ENCODE results near the gene CUX1. TPM values are rescaled to one million over a fixed set of nuclear protein-coding genes. Genes with fewer than 3 reads are reported as not detected.

CUX1 gene
- total and polyA plus RNA-seq, 5 donors: 54.1 to 146 (median 109) TPM

- intact Hi-C loops (cut with DNase I): no loop called here
- 76% methylated on average over 7 of the region's 7 CpGs for WGBS
These were observed 434.3 kb downstream of the CUX1 start for GRCh38 chr7:102251531-102252365.

GRCh38 chr7:102252366-102252982 is 435.0 kb downstream of the CUX1 start:
- ATAC-seq: no peak
- Histone ChIP-seq H3K4me3 (ENCODE audit: low read length) (no peak overlapping the region), H3K4me1 (ENCODE audit: control insufficient read depth, insufficient read depth, low read length) (no peaks in the 10 kb centered on the region), H3K27ac (ENCODE audit: low read length) (no peak overlapping the region), H3K27me3 (ENCODE audit: control insufficient read depth, insufficient read depth) (no peaks in the 10 kb centered on the region), H3K9me3 (ENCODE audit: control insufficient read depth, low read length) (no peaks in the 10 kb centered on the region)
- peak in 1 of 3 donors; percentile 3 for DNase-seq
- intact Hi-C loops (cut with DNase I): no loop called here
- 83% methylated on average over 11 of the region's 11 CpGs for WGBS

More at GRCh38 chr7:102251531-102252365, 434.3 kb downstream of the CUX1 start:
- no peak for ATAC-seq
- no peak overlapping the region for H3K4me3 ChIP-seq (ENCODE audit: low read length)
- no peak overlapping the region for H3K27ac ChIP-seq (ENCODE audit: low read length)
- H3K27me3 ChIP-seq (ENCODE audit: control insufficient read depth, insufficient read depth): no peaks in the 10 kb centered on the region
- H3K4me1 ChIP-seq (ENCODE audit: control insufficient read depth, insufficient read depth, low read length): no peaks in the 10 kb centered on the region
- peak in 1 of 3 donors; percentile 2 for DNase-seq
- no peaks in the 10 kb centered on the region for H3K9me3 ChIP-seq (ENCODE audit: control insufficient read depth, low read length)

- no peak for ATAC-seq
- WGBS: 94% methylated on average over 19 of the region's 19 CpGs
These were observed 435.9 kb downstream of the CUX1 start for GRCh38 chr7:102253066-102253972.

GRCh38 chr7:102253973-102254370 is 436.5 kb downstream of the CUX1 start:
- H3K27me3 ChIP-seq (ENCODE audit: control insufficient read depth, insufficient read depth): no peaks in the 10 kb centered on the region
- intact Hi-C loops (cut with DNase I): no loop called here
- H3K9me3 ChIP-seq (ENCODE audit: control insufficient read depth, low read length): no peaks in the 10 kb centered on the region
- no peaks in the 10 kb centered on the region for H3K4me1 ChIP-seq (ENCODE audit: control insufficient read depth, insufficient read depth, low read length)
- H3K4me3 ChIP-seq (ENCODE audit: low read length): no peak overlapping the region
- no peak for ATAC-seq
- 91% methylated on average over 13 of the region's 13 CpGs for WGBS
- peak in 1 of 3 donors; percentile 1 for DNase-seq
- no peak overlapping the region for H3K27ac ChIP-seq (ENCODE audit: low read length)

More at GRCh38 chr7:102253066-102253972, 435.9 kb downstream of the CUX1 start:
- Histone ChIP-seq H3K27ac (ENCODE audit: low read length) (no peak overlapping the region), H3K27me3 (ENCODE audit: control insufficient read depth, insufficient read depth) (no peaks in the 10 kb centered on the region), H3K4me3 (ENCODE audit: low read length) (no peak overlapping the region), H3K9me3 (ENCODE audit: control insufficient read depth, low read length) (no peaks in the 10 kb centered on the region), H3K4me1 (ENCODE audit: control insufficient read depth, insufficient read depth, low read length) (no peaks in the 10 kb centered on the region)
- DNase-seq: peak in 1 of 3 donors; percentile 33
- intact Hi-C loops (cut with DNase I): no loop called here

DNA sequence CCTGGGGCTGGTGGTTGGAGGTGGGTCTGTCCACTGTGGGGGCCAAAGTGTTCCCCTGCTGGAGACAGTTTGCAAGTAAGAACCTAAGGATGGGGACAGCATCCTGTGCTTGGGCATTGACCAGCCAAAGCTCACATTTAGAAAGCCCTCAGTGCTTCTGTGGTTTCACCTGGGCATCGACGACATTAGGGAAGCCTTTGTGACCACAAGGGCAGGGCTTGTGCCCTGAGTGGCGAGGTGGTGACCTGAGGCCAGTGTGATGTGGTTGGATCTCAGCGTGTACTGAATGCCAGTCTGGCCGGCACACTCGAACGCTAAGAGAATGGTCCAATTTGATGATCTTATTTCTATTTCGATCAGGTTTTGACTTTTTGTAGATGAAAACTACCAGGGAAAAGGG is 437.1 kb downstream of the CUX1 start:
- no peaks in the 10 kb centered on the region for H3K27me3 ChIP-seq (ENCODE audit: control insufficient read depth, insufficient read depth)
- intact Hi-C loops (cut with DNase I): no loop called here
- ATAC-seq (no peak), DNase-seq (peak in 1 of 3 donors; percentile 19)
- H3K27ac ChIP-seq (ENCODE audit: low read length): no peak overlapping the region
- no peak overlapping the region for H3K4me3 ChIP-seq (ENCODE audit: low read length)
- H3K4me1 ChIP-seq (ENCODE audit: control insufficient read depth, insufficient read depth, low read length): no peaks in the 10 kb centered on the region
- WGBS: 86% methylated on average over 8 of the region's 8 CpGs
- H3K9me3 ChIP-seq (ENCODE audit: control insufficient read depth, low read length): no peaks in the 10 kb centered on the region

GRCh38 chr7:102255501-102255900 is 438.1 kb downstream of the CUX1 start:
- Histone ChIP-seq H3K9me3 (ENCODE audit: control insufficient read depth, low read length) (no peaks in the 10 kb centered on the region), H3K27ac (ENCODE audit: low read length) (no peak overlapping the region), H3K27me3 (ENCODE audit: control insufficient read depth, insufficient read depth) (no peaks in the 10 kb centered on the region), H3K4me3 (ENCODE audit: low read length) (no peak overlapping the region), H3K4me1 (ENCODE audit: control insufficient read depth, insufficient read depth, low read length) (no peaks in the 10 kb centered on the region)
- 90% methylated on average over 7 of the region's 7 CpGs for WGBS
- DNase-seq (no peak), ATAC-seq (no peak)
- intact Hi-C loops (cut with DNase I): no loop called here

DNA sequence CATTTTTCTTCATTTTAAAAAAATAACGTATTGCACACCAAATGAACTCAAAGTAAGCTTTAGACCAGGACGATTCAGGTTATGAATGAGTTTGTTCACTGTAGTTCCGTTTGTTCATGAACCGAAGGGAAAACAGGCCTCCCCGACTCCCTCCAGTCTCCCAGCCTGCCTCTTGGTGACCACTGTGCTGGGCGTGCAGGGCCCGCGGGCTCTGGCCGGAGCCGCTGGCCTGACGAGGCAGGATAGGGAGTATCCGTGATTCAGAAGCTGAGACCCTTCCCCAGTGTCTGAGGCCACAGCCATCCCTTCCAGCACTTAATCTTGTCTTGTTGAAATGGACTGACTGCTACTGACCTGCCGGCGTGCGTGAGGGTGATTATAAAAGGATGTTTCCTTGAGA is 438.5 kb downstream of the CUX1 start:
- ATAC-seq (no peak), DNase-seq (peak in 1 of 3 donors; percentile 5)
- intact Hi-C loops (cut with DNase I): no loop called here
- Histone ChIP-seq H3K9me3 (ENCODE audit: control insufficient read depth, low read length) (no peaks in the 10 kb centered on the region), H3K27me3 (ENCODE audit: control insufficient read depth, insufficient read depth) (no peaks in the 10 kb centered on the region), H3K4me3 (ENCODE audit: low read length) (no peak overlapping the region), H3K27ac (ENCODE audit: low read length) (no peak overlapping the region), H3K4me1 (ENCODE audit: control insufficient read depth, insufficient read depth, low read length) (no peaks in the 10 kb centered on the region)
- 88% methylated on average over 15 of the region's 15 CpGs for WGBS

- no peak overlapping the region for H3K4me3 ChIP-seq (ENCODE audit: low read length)
- H3K27me3 ChIP-seq (ENCODE audit: control insufficient read depth, insufficient read depth): no peaks in the 10 kb centered on the region
- no peaks in the 10 kb centered on the region for H3K9me3 ChIP-seq (ENCODE audit: control insufficient read depth, low read length)
- intact Hi-C loops (cut with DNase I): no loop called here
- H3K4me1 ChIP-seq (ENCODE audit: control insufficient read depth, insufficient read depth, low read length): no peaks in the 10 kb centered on the region
- H3K27ac ChIP-seq (ENCODE audit: low read length): no peak overlapping the region
- DNase-seq (peak in 1 of 3 donors; percentile 28), ATAC-seq (no peak)
- 92% methylated on average over 25 of the region's 25 CpGs for WGBS
These were observed 440.8 kb downstream of the CUX1 start for GRCh38 chr7:102258073-102258748.

DNA sequence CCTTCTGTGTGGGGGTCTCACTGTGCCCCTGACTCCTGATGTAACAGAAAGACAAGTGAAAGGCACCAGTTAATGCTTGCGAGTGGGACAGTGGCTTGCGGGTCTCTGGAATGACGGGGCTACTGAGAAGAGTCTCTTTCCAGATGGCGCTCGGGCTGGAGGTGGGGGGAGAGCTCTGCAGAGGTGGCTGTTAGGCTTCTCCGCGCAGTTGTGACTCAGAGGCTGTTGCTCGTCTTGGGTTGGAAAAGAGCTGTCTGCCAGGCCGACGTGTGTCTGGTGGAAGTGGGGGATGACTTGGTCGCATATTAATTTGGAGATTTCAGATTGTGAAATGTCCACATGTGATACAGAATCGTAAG is 441.3 kb downstream of the CUX1 start:
- Histone ChIP-seq H3K4me1 (ENCODE audit: control insufficient read depth, insufficient read depth, low read length) (no peaks in the 10 kb centered on the region), H3K27me3 (ENCODE audit: control insufficient read depth, insufficient read depth) (no peaks in the 10 kb centered on the region), H3K27ac (ENCODE audit: low read length) (no peak overlapping the region), H3K4me3 (ENCODE audit: low read length) (no peak overlapping the region), H3K9me3 (ENCODE audit: control insufficient read depth, low read length) (no peaks in the 10 kb centered on the region)
- ATAC-seq: no peak
- DNase-seq: peak in 1 of 3 donors; percentile 18
- 76% methylated on average over 12 of the region's 12 CpGs for WGBS
- intact Hi-C loops (cut with DNase I): no loop called here

- WGBS: 42% methylated on average over 9 of the region's 9 CpGs
- ATAC-seq (peak; percentile 59 to 72), DNase-seq (peak; percentile 39 to 82 (median 79))
- Histone ChIP-seq H3K4me1 (ENCODE audit: control insufficient read depth, insufficient read depth, low read length) (no peaks in the 10 kb centered on the region), H3K4me3 (ENCODE audit: low read length) (no peak overlapping the region), H3K27ac (ENCODE audit: low read length) (no peak overlapping the region), H3K27me3 (ENCODE audit: control insufficient read depth, insufficient read depth) (no peaks in the 10 kb centered on the region), H3K9me3 (ENCODE audit: control insufficient read depth, low read length) (no peaks in the 10 kb centered on the region)
- intact Hi-C loops (cut with DNase I): no loop called here
These were observed 443.4 kb downstream of the CUX1 start for GRCh38 chr7:102260856-102261255.

Measured in right cardiac atrium (tissue), 5 donors.